Vagina (tissue), 2 donors: ENCODE results near the gene CCDC71L. TPM values are rescaled to one million over a fixed set of nuclear protein-coding genes. Genes with fewer than 3 reads are reported as not detected.

Experiments
- DNase-seq, 2 donors: peaks; one replicate each; pipeline ENCODE4 v3.0.0-alpha.2; 2017; ENCODE audit errors: extremely low spot score in 2 of 2
- H3K27ac ChIP-seq: fragments of 200-600 bp; sonication (generic); one replicate; pipeline ENCODE4 v1.5.1; 2019
- H3K27me3 ChIP-seq: fragments of 200-600 bp; sonication (generic); one replicate; pipeline ENCODE4 v1.5.1; 2019
- H3K36me3 ChIP-seq, 2 donors: fragments of 200-600 bp; sonication (generic); one replicate each; pipeline ENCODE4 v1.5.1; 2017 to 2019
- H3K4me1 ChIP-seq: fragments of 200-600 bp; sonication (generic); one replicate; pipeline ENCODE4 v1.5.1; 2019
- H3K4me3 ChIP-seq, 2 donors: fragments of 200-600 bp; sonication (generic); 1 replicate in 1 of 2; 2 replicates in 1 of 2; pipeline ENCODE4 v1.5.1; 2016 to 2019
- H3K9me3 ChIP-seq: fragments of 200-600 bp; sonication (generic); one replicate; pipeline ENCODE4 v1.5.1; 2019
- POLR2A ChIP-seq, 2 donors: fragments of 450-650 bp; IDR thresholded peaks; one replicate each; pipeline ENCODE4 v1.6.1; 2017; ENCODE audit warnings: antibody characterized with exemption in 2 of 2, mild to moderate bottlenecking in 2 of 2, moderate library complexity in 2 of 2
- POLR2AphosphoS5 ChIP-seq, 2 donors: sonication (generic); formaldehyde crosslinking; IDR thresholded peaks; one replicate each; pipeline ENCODE4 v1.9.0; 2017; ENCODE audit warnings: antibody characterized with exemption in 2 of 2, mild to moderate bottlenecking in 2 of 2, low read depth in 1 of 2; ENCODE audit not compliant: insufficient read depth in 1 of 2
- intact Hi-C: fragments of 100-400 bp; cut with DNase I; formaldehyde crosslinking; loops from one replicate; pipeline ENCODE4 v1.15.1; 2023
- total RNA-seq: library from RNA; depleted of rRNA; stranded (reverse); fragments of >200 nt; gene quantifications from one replicate; pipeline ENCODE4 v1.2.3, GENCODE V29; 2016
- TF ChIP-seq, protein P1 (sequence below), 3 experiments: fragments of 450-650 bp in 2 of 3; fragments of 200-600 bp in 1 of 3; sonication (generic) in 1 of 3; IDR thresholded peaks; one replicate each; pipeline ENCODE4 v1.5.1; 2017 to 2019; ENCODE audit warnings: antibody characterized with exemption in 3 of 3, mild to moderate bottlenecking in 2 of 3, moderate library complexity in 2 of 3

Gene CCDC71L
- total RNA-seq, 1 donor from 2014 or later: 52.5 TPM

DNA sequence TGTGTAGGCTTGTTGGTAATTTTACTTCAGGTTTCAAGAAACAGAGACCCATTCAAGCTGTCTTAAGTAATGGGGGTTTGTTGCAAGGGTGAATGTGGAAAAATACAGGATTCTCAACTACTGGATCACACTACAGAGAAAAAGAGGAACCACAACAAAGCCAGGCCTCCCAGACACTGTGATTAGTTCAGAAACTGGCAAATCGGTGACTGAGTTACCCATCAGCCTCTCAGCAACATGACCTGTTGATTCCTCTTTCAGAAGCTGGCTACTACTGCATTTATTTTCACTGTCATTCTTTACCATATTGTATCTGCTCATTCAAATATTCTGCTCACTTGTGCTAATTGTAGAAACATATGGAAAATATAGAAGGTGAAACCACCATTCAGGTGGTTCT is 16.0 kb downstream of the CCDC71L start:
- H3K4me3 ChIP-seq: no peak overlapping the region
- intact Hi-C loops: no loop called here
- no peaks in the 10 kb centered on the region for H3K27me3 ChIP-seq
- no peak for DNase-seq
- H3K4me1 ChIP-seq: no peaks in the 10 kb centered on the region
- TF ChIP-seq, protein P1, sequence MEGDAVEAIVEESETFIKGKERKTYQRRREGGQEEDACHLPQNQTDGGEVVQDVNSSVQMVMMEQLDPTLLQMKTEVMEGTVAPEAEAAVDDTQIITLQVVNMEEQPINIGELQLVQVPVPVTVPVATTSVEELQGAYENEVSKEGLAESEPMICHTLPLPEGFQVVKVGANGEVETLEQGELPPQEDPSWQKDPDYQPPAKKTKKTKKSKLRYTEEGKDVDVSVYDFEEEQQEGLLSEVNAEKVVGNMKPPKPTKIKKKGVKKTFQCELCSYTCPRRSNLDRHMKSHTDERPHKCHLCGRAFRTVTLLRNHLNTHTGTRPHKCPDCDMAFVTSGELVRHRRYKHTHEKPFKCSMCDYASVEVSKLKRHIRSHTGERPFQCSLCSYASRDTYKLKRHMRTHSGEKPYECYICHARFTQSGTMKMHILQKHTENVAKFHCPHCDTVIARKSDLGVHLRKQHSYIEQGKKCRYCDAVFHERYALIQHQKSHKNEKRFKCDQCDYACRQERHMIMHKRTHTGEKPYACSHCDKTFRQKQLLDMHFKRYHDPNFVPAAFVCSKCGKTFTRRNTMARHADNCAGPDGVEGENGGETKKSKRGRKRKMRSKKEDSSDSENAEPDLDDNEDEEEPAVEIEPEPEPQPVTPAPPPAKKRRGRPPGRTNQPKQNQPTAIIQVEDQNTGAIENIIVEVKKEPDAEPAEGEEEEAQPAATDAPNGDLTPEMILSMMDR (IDR thresholded peaks at IDR 0.05): no peak
- TF ChIP-seq POLR2A (IDR thresholded peaks at IDR 0.05): no peak
- TF ChIP-seq POLR2AphosphoS5 (IDR thresholded peaks at IDR 0.05; ENCODE audit: insufficient read depth in 1 of 2, low read depth in 1 of 2): no peak
- H3K27ac ChIP-seq: no peak overlapping the region
- H3K36me3 ChIP-seq: no peaks in the 10 kb centered on the region
- no peaks in the 10 kb centered on the region for H3K9me3 ChIP-seq

DNA sequence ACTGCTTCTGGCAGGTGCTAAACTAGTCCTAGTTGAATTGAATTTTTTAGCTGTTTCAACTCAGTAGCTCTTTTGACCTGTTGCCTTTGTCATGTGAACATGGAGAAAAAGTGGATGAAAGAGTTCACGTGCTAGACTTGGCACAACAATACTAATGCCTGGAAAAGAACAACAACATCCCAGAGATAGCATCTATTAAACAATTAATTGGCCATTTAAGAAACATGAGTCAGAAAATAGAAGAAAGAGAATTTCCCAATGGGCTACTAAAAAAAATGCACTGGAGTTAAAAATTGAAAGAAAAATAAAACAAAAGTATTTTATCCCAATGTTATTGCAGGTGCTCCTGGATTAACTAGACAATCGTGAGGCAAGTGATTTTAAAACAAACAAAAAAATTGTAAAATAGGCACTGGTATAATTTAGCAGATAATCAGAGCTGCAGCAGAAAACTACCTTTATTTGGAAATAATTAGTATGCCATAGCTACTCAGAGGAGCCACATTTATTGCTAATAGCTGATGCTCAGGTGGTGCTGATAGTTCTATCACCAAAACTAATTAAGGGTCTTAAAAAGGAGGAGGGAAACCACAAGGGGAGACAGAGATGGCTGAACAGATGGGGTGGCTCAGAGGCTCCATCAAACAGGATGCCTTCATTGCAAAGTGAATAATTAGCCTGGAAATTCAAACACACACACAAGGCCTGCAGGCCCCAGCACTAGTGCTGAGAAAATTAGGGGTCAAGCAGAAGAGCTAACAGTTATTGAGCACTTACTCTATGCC is 17.6 kb downstream of the CCDC71L start:
- Histone ChIP-seq H3K27ac (no peak overlapping the region), H3K27me3 (no peaks in the 10 kb centered on the region), H3K4me3 (no peak overlapping the region), H3K9me3 (no peaks in the 10 kb centered on the region), H3K4me1 (no peaks in the 10 kb centered on the region), H3K36me3 (no peaks in the 10 kb centered on the region)
- intact Hi-C loops: no loop called here
- DNase-seq: no peak
- TF ChIP-seq, protein P1 (IDR thresholded peaks at IDR 0.05): no peak
- TF ChIP-seq POLR2A (IDR thresholded peaks at IDR 0.05): no peak

DNA sequence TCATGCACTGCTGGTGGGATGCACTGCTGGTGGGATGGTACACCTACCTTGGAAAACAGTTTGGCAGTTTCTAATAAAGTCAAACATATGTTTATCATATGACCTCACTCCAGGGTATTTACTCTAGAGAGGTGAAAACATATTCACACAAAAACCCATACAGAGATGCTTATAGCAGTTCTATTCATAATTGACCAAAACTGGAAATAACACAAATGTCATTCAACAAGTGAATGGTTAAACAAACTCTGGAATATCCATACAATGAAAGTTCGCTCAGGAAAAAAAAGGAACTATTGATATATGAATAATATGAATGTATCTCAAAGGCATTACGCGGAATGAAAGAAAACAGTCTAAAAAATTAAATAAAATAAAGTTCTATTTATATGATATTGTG is 19.5 kb downstream of the CCDC71L start:
- Histone ChIP-seq H3K9me3 (no peaks in the 10 kb centered on the region), H3K4me3 (no peak overlapping the region), H3K36me3 (no peaks in the 10 kb centered on the region), H3K27me3 (no peaks in the 10 kb centered on the region), H3K27ac (no peak overlapping the region), H3K4me1 (no peaks in the 10 kb centered on the region)
- intact Hi-C loops: no loop called here
- TF ChIP-seq, protein P1 (IDR thresholded peaks at IDR 0.05): no peak
- TF ChIP-seq POLR2AphosphoS5 (IDR thresholded peaks at IDR 0.05; ENCODE audit: insufficient read depth in 1 of 2, low read depth in 1 of 2) (no peak), POLR2A (IDR thresholded peaks at IDR 0.05) (no peak)
- DNase-seq: no peak

DNA sequence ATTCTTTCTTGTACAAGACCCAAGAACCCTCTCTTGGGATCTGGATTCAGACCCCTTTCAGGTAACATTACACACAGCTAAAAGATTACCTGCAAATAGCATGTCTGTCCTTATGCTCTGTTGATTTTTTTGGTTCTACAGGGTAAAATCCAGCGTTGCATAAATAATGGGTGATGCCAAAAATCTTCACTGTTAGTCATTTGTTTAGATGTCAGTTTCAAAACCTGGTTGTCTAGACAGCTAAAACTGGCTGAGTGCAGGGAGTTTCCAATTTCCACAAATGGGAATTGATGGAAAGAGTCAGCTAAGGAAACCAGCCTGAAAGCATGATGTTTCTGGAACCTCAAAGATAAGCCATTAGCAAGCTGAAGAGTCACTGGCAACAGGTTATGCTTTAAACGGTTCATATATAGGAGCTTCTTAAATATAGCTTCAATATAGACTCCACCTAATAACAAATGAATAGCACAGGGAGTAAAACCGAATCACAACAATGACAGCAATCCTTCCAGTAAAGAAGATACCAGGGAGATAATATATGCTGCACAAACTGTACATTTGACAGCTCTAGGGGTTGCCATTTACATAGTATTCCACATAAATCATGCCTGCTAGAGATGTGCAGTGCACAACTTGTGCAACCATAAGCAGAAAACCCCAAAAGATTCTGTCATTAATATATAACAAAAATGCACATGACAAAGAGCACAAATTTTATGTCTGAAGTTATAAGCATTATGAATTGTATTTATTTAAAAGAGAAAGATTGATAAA is 20.4 kb downstream of the CCDC71L start:
- H3K27ac ChIP-seq: no peak overlapping the region
- intact Hi-C loops: no loop called here
- H3K36me3 ChIP-seq: no peaks in the 10 kb centered on the region
- no peaks in the 10 kb centered on the region for H3K27me3 ChIP-seq
- H3K4me1 ChIP-seq: no peaks in the 10 kb centered on the region
- no peak for DNase-seq
- H3K4me3 ChIP-seq: no peak overlapping the region
- TF ChIP-seq POLR2AphosphoS5 (IDR thresholded peaks at IDR 0.05; ENCODE audit: insufficient read depth in 1 of 2, low read depth in 1 of 2): no peak
- TF ChIP-seq, protein P1 (IDR thresholded peaks at IDR 0.05): no peak
- no peak for TF ChIP-seq POLR2A (IDR thresholded peaks at IDR 0.05)
- H3K9me3 ChIP-seq: no peaks in the 10 kb centered on the region
